GM19193 (cell line): Measurements from ENCODE around the gene PAFAH1B1.

ENCODE experiments used
- POLR2A ChIP-seq: IDR thresholded peaks from 4 replicates; pipeline ENCODE4 v1.6.1; 2011; ENCODE audit not compliant: insufficient read depth, insufficient read length; ENCODE audit errors: extremely low read depth

PAFAH1B1 gene

GRCh38 chr17:2705263-2705662 lies 111.8 kb downstream of the PAFAH1B1 start:
- no peak for TF ChIP-seq POLR2A

- no peak for TF ChIP-seq POLR2A
Observed at GRCh38 chr17:2705888-2706795, 112.7 kb downstream of the PAFAH1B1 start.

- no peak for TF ChIP-seq POLR2A
Observed at GRCh38 chr17:2706911-2707510, 113.6 kb downstream of the PAFAH1B1 start.

- TF ChIP-seq POLR2A, result no peak
Observed at GRCh38 chr17:2707721-2708584, 114.5 kb downstream of the PAFAH1B1 start.

- peak; percentile 34 for TF ChIP-seq POLR2A
Observed at GRCh38 chr17:2708585-2709182, 115.2 kb downstream of the PAFAH1B1 start.

- no peak for TF ChIP-seq POLR2A
Observed at GRCh38 chr17:2709183-2709661, 115.8 kb downstream of the PAFAH1B1 start.

GRCh38 chr17:2710071-2710802 lies 116.8 kb downstream of the PAFAH1B1 start:
- no peak for TF ChIP-seq POLR2A

GRCh38 chr17:2710803-2711607 lies 117.6 kb downstream of the PAFAH1B1 start:
- peak; percentile 18 for TF ChIP-seq POLR2A

- TF ChIP-seq POLR2A, result peak; percentile 84
Observed at GRCh38 chr17:2711608-2712299, 118.3 kb downstream of the PAFAH1B1 start, which contains the start of gene CLUH. Gene CLUH, minus strand, starts transcription at chr17:2711764. Its CDS starts 103 bp downstream, at chr17:2711661.

- TF ChIP-seq POLR2A, result no peak
Observed at GRCh38 chr17:2712300-2713043, 119.0 kb downstream of the PAFAH1B1 start.

GRCh38 chr17:2713881-2714280 lies 120.4 kb downstream of the PAFAH1B1 start:
- TF ChIP-seq POLR2A, result no peak

GRCh38 chr17:2716649-2717048 lies 123.2 kb downstream of the PAFAH1B1 start:
- TF ChIP-seq POLR2A, result no peak
